Peyer's patch (tissue), 4 donors: Measurements from ENCODE around the gene PLXNB2.

Experiments used
- CTCF ChIP-seq, 6 experiments: fragments of 450-650 bp in 4 of 6; fragments of 200-600 bp in 2 of 6; sonication (generic) in 1 of 6; IDR thresholded peaks; one replicate each; pipeline ENCODE4 v1.5.1; 2017 to 2019; ENCODE audit warnings: antibody characterized with exemption in 6 of 6, mild to moderate bottlenecking in 3 of 6, moderate library complexity in 1 of 6
- POLR2A ChIP-seq, 2 donors: fragments of 450-650 bp; IDR thresholded peaks; one replicate each; pipeline ENCODE4 v1.5.1; 2017; ENCODE audit warnings: antibody characterized with exemption in 2 of 2, mild to moderate bottlenecking in 2 of 2, moderate library complexity in 2 of 2

DNA sequence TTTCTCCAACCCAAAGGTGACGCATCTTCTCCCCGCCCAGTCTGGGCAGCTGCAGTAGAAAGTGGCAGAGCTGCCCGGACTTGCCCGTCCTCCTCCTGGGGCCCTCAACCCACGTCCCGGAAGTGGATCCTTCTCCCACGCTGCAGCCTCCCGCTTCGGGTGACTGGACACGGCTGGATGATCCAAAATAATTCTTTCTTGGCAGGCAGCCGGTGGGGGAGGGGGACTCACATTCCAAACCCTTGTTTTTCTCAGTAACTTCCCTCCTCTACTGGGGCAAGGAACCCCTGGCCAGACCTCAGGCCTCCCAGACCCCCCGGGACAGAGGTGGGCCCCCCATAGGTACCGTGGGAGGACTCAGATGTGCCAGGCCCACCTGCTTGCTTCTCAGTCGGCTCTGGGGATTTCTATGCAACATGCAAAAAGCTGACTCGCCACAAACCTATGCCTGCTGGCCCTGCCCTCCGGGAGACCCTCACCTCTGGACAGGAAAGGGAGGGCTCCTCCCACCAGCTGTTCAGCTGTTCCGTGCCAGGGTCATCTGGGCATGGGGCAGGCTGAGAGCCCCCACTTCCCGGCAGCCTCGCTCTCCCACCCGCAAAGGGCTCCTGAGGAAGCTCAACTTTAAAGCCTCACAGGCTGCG, 1.4 kb downstream of the PLXNB2 start:
- TF ChIP-seq CTCF (IDR thresholded peaks at IDR 0.05) (no peak), POLR2A (IDR thresholded peaks at IDR 0.05) (peak; percentile 76 to 84)
